HepG2 (cell line): Measurements from ENCODE around the gene WNT3A. TPM values are rescaled to one million over a fixed set of nuclear protein-coding genes. Genes with fewer than 3 reads are reported as not detected.

Experiments
- CBX2 ChIP-seq, 2 experiments: fragments of 200-600 bp in 1 of 2; sonication (generic); formaldehyde crosslinking in 1 of 2; IDR thresholded peaks; 2 replicates each; pipeline versions ENCODE4 v1.7.0 to v1.8.1; 2018 to 2022; ENCODE audit warnings: low read depth in 2 of 2, low read length in 1 of 2, mild to moderate bottlenecking in 1 of 2, missing genetic modification reagents in 1 of 2
- E2F1 ChIP-seq: sonication (generic); formaldehyde crosslinking; IDR thresholded peaks from 2 replicates; pipeline ENCODE4 v1.5.0; 2020; ENCODE audit warnings: missing genetic modification reagents
- FOXM1 ChIP-seq: sonication (generic); formaldehyde crosslinking; IDR thresholded peaks from 2 replicates; pipeline ENCODE4 v1.5.0; 2020; ENCODE audit warnings: missing genetic modification reagents
- HBP1 ChIP-seq: IDR thresholded peaks from 2 replicates; pipeline ENCODE4 v1.6.1; 2016; ENCODE audit warnings: low read depth, control low read depth
- HMG20A ChIP-seq: IDR thresholded peaks from 2 replicates; pipeline ENCODE4 v1.6.1; 2016; ENCODE audit warnings: borderline replicate concordance
- ISL2 ChIP-seq: sonication (generic); formaldehyde crosslinking; IDR thresholded peaks from 2 replicates; pipeline ENCODE4 v1.5.0; 2020; ENCODE audit warnings: missing genetic modification reagents
- KLF11 ChIP-seq: IDR thresholded peaks from 2 replicates; pipeline ENCODE4 v1.6.1; 2016; ENCODE audit warnings: missing compliant biosample characterization
- SMAD1 ChIP-seq: sonication (generic); formaldehyde crosslinking; IDR thresholded peaks from 2 replicates; pipeline ENCODE4 v1.4.0; 2020; ENCODE audit warnings: missing genetic modification reagents, low read depth, mild to moderate bottlenecking, borderline replicate concordance
- SNAPC4 ChIP-seq: sonication (generic); formaldehyde crosslinking; IDR thresholded peaks from 2 replicates; pipeline ENCODE4 v1.4.0; 2020; ENCODE audit warnings: mild to moderate bottlenecking, missing genetic modification reagents
- SOX5 ChIP-seq: IDR thresholded peaks from 2 replicates; pipeline ENCODE4 v1.6.1; 2016; ENCODE audit warnings: borderline replicate concordance
- ZBTB42 ChIP-seq: sonication (generic); formaldehyde crosslinking; IDR thresholded peaks from 2 replicates; pipeline ENCODE4 v1.5.0; 2020; ENCODE audit warnings: mild to moderate bottlenecking, missing genetic modification reagents
- ZIK1 ChIP-seq: sonication (generic); formaldehyde crosslinking; IDR thresholded peaks from 2 replicates; pipeline ENCODE4 v1.5.0; 2020; ENCODE audit warnings: mild to moderate bottlenecking, low read depth, missing genetic modification reagents, borderline replicate concordance
- ZKSCAN1 ChIP-seq: fragments of 150-350 bp; IDR thresholded peaks from 2 replicates; pipeline ENCODE4 v1.6.1; 2014; ENCODE audit warnings: low read length
- ZNF362 ChIP-seq: sonication (generic); formaldehyde crosslinking; IDR thresholded peaks from 2 replicates; pipeline ENCODE4 v1.4.0; 2020; ENCODE audit warnings: missing genetic modification reagents, mild to moderate bottlenecking, borderline replicate concordance
- ZNF431 ChIP-seq: sonication (generic); formaldehyde crosslinking; IDR thresholded peaks from 2 replicates; pipeline ENCODE4 v1.9.0; 2022; ENCODE audit warnings: missing genetic modification reagents, low read depth, mild to moderate bottlenecking, borderline replicate concordance
- ZNF432 ChIP-seq: sonication (generic); formaldehyde crosslinking; IDR thresholded peaks from 2 replicates; pipeline ENCODE4 v1.5.0; 2020; ENCODE audit warnings: missing genetic modification reagents, mild to moderate bottlenecking, borderline replicate concordance
- ZNF572 ChIP-seq: sonication (generic); formaldehyde crosslinking; IDR thresholded peaks from 2 replicates; pipeline ENCODE4 v1.5.1; 2020; ENCODE audit warnings: mild to moderate bottlenecking, missing genetic modification reagents
- ZNF616 ChIP-seq: sonication (generic); formaldehyde crosslinking; IDR thresholded peaks from 2 replicates; pipeline ENCODE4 v1.5.0; 2020; ENCODE audit warnings: low read depth, mild to moderate bottlenecking, missing genetic modification reagents
- ZNF782 ChIP-seq: sonication (generic); formaldehyde crosslinking; IDR thresholded peaks from 2 replicates; pipeline ENCODE4 v1.4.0; 2020; ENCODE audit warnings: missing genetic modification reagents, mild to moderate bottlenecking, borderline replicate concordance
- ZNF83 ChIP-seq: sonication (generic); formaldehyde crosslinking; IDR thresholded peaks from 2 replicates; pipeline ENCODE4 v1.4.0; 2020; ENCODE audit warnings: missing genetic modification reagents, mild to moderate bottlenecking, borderline replicate concordance
- polyA plus RNA-seq, 8 experiments: library from polyadenylated mRNA; depleted of rRNA in 3 of 8; stranded (reverse) in 7 of 8; unstranded in 1 of 8; fragments of >200 nt; fragmentation: Illumina TruSeq in 4 of 8; extraction: Trizol in 4 of 8; gene quantifications; 2 replicates each; pipeline versions ENCODE4 v1.2.1 to v1.2.3, GENCODE V29; 2011 to 2016; ENCODE audit warnings: low read depth in 4 of 8, missing spikeins in 1 of 8, mixed read lengths in 1 of 8; ENCODE audit not compliant: insufficient read depth in 1 of 8
- total RNA-seq, 5 experiments: library from RNA; depleted of rRNA; stranded (reverse); fragments of >200 nt; fragmentation: Illumina TruSeq; extraction: Trizol; gene quantifications; 2 replicates each; pipeline ENCODE4 v1.2.3, GENCODE V29; 2016; ENCODE audit warnings: low read depth in 1 of 5

Gene WNT3A
- total and polyA plus RNA-seq, 2 of the 13 experiments (the other 11 are each of a cell fraction or from before 2014, with no cell fraction given), result not detected

GRCh38 chr1:228102791-228103620 lies 96.2 kb downstream of the WNT3A start, which contains the start of gene C1orf35 (continued):
- TF ChIP-seq ZNF362 (CRISPR knock-in tag) (no peak; the same call in 1 of the 2 replicates), E2F1 (CRISPR knock-in tag) (peak; percentile 98), SMAD1 (CRISPR knock-in tag) (0 out of 2 replicates have a peak, but pooled peaks have one; percentile 35), ZNF616 (no peak; the same call in 1 of the 2 replicates), SNAPC4 (CRISPR knock-in tag) (0 out of 2 replicates have a peak, but pooled peaks have one; percentile 52), HMG20A (CRISPR knock-in tag) (no peak), FOXM1 (no peak), SOX5 (CRISPR knock-in tag) (peak; percentile 15; the same call in 1 of the 2 replicates), ZIK1 (peak; percentile 68; the same call in 1 of the 2 replicates), ZNF782 (CRISPR knock-in tag) (peak; percentile 88; the same call in 1 of the 2 replicates), ZNF572 (CRISPR knock-in tag) (0 out of 2 replicates have a peak, but pooled peaks have one; percentile 23), ZNF83 (no peak), KLF11 (no peak), ZNF432 (CRISPR knock-in tag) (no peak), ZNF431 (CRISPR knock-in tag) (0 out of 2 replicates have a peak, but pooled peaks have one; percentile 29), CBX2 (IDR thresholded peaks at IDR 0.05; ENCODE audit: low read depth, low read length) (no peak), CBX2 (CRISPR knock-in tag; IDR thresholded peaks at IDR 0.05; ENCODE audit: low read depth) (no peak), HBP1 (CRISPR knock-in tag) (no peak), ISL2 (CRISPR knock-in tag) (peak; percentile 78), ZKSCAN1 (no peak), ZBTB42 (CRISPR knock-in tag) (peak; percentile 93; the same call in 1 of the 2 replicates)
